ENCODE measurements around the gene ZNF609. TPM values are rescaled to one million over a fixed set of nuclear protein-coding genes. Genes with fewer than 3 reads are reported as not detected.

The ZNF609 gene
- total and polyA plus RNA-seq, 2 of the 13 experiments (the other 11 are each of a cell fraction or from before 2014, with no cell fraction given): 8.9 to 9.9 TPM

DNA sequence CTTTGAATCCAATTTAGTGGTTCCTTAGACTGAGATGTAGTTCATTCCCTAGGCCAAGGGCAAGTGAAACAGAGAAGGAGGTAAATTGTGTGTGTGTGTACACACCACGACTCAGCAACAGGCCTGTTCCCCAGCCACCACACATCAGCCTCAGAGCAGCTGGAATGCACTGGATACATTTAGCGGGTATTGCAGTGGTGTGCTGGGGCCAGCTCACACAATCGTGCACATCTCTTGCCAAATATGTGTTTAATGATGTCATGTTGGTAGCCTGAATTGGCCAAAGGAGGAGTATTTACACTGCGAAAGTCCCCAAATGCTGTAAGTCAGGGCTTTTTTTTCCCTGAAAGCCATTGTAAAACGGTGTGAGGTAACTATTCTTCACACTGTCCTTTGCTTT, 232.8 kb downstream of the ZNF609 start (continued):
- TF ChIP-seq HNRNPL (IDR thresholded peaks at IDR 0.05; ENCODE audit: low read depth, low read length): no peak
- no peak for TF ChIP-seq ZNF274 (CRISPR knock-in tag; IDR thresholded peaks at IDR 0.05)
- TF ChIP-seq ZBTB38 (CRISPR knock-in tag; IDR thresholded peaks at IDR 0.05): 0 out of 2 replicates have a peak, but pooled peaks have one; percentile 48
- no peak for TF ChIP-seq ZNF761 (CRISPR knock-in tag; conservative IDR thresholded peaks at IDR 0.05)
- TF ChIP-seq, protein P1, sequence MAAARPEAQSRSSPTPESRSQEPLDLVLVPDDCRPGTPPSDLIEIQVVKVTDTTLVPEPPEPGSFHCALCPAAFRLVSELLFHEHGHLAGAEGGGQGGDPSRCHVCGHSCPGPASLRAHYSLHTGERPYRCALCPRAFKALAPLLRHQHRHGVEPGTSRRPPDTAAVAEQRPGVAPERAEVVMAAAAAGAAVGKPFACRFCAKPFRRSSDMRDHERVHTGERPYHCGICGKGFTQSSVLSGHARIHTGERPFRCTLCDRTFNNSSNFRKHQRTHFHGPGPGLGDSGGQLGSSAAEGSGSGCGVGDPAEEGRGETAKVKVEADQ (CRISPR knock-in tag; IDR thresholded peaks at IDR 0.05; ENCODE audit: borderline replicate concordance): no peak
- TF ChIP-seq KAT8 (CRISPR knock-in tag; IDR thresholded peaks at IDR 0.05): no peak
- 0 out of 2 replicates have a peak, but pooled peaks have one; percentile 17 for TF ChIP-seq BHLHE40 (IDR thresholded peaks at IDR 0.05; ENCODE audit: low read length)
- peak; percentile 31; the same call in 1 of the 2 replicates for TF ChIP-seq RXRA (CRISPR knock-in tag; IDR thresholded peaks at IDR 0.05)
- TF ChIP-seq JDP2 (CRISPR knock-in tag; IDR thresholded peaks at IDR 0.05; ENCODE audit: borderline replicate concordance): no peak
- no peak for TF ChIP-seq ZNF430 (CRISPR knock-in tag; IDR thresholded peaks at IDR 0.05)
- TF ChIP-seq, protein P2, sequence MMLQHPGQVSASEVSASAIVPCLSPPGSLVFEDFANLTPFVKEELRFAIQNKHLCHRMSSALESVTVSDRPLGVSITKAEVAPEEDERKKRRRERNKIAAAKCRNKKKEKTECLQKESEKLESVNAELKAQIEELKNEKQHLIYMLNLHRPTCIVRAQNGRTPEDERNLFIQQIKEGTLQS (CRISPR knock-in tag; IDR thresholded peaks at IDR 0.05): peak; percentile 58; the same call in 1 of the 2 replicates
- TF ChIP-seq, protein P3, sequence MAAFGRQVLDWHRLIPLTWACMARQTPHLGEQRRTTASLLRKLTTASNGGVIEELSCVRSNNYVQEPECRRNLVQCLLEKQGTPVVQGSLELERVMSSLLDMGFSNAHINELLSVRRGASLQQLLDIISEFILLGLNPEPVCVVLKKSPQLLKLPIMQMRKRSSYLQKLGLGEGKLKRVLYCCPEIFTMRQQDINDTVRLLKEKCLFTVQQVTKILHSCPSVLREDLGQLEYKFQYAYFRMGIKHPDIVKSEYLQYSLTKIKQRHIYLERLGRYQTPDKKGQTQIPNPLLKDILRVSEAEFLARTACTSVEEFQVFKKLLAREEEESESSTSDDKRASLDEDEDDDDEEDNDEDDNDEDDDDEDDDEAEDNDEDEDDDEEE (CRISPR knock-in tag; IDR thresholded peaks at IDR 0.05): no peak
- TF ChIP-seq, protein P4, sequence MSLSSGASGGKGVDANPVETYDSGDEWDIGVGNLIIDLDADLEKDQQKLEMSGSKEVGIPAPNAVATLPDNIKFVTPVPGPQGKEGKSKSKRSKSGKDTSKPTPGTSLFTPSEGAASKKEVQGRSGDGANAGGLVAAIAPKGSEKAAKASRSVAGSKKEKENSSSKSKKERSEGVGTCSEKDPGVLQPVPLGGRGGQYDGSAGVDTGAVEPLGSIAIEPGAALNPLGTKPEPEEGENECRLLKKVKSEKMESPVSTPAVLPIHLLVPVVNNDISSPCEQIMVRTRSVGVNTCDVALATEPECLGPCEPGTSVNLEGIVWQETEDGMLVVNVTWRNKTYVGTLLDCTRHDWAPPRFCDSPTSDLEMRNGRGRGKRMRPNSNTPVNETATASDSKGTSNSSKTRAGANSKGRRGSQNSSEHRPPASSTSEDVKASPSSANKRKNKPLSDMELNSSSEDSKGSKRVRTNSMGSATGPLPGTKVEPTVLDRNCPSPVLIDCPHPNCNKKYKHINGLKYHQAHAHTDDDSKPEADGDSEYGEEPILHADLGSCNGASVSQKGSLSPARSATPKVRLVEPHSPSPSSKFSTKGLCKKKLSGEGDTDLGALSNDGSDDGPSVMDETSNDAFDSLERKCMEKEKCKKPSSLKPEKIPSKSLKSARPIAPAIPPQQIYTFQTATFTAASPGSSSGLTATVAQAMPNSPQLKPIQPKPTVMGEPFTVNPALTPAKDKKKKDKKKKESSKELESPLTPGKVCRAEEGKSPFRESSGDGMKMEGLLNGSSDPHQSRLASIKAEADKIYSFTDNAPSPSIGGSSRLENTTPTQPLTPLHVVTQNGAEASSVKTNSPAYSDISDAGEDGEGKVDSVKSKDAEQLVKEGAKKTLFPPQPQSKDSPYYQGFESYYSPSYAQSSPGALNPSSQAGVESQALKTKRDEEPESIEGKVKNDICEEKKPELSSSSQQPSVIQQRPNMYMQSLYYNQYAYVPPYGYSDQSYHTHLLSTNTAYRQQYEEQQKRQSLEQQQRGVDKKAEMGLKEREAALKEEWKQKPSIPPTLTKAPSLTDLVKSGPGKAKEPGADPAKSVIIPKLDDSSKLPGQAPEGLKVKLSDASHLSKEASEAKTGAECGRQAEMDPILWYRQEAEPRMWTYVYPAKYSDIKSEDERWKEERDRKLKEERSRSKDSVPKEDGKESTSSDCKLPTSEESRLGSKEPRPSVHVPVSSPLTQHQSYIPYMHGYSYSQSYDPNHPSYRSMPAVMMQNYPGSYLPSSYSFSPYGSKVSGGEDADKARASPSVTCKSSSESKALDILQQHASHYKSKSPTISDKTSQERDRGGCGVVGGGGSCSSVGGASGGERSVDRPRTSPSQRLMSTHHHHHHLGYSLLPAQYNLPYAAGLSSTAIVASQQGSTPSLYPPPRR (CRISPR knock-in tag; IDR thresholded peaks at IDR 0.05; ENCODE audit: borderline replicate concordance): no peak
- no peak for TF ChIP-seq ISX (CRISPR knock-in tag; conservative IDR thresholded peaks at IDR 0.05)
- TF ChIP-seq, protein P5, sequence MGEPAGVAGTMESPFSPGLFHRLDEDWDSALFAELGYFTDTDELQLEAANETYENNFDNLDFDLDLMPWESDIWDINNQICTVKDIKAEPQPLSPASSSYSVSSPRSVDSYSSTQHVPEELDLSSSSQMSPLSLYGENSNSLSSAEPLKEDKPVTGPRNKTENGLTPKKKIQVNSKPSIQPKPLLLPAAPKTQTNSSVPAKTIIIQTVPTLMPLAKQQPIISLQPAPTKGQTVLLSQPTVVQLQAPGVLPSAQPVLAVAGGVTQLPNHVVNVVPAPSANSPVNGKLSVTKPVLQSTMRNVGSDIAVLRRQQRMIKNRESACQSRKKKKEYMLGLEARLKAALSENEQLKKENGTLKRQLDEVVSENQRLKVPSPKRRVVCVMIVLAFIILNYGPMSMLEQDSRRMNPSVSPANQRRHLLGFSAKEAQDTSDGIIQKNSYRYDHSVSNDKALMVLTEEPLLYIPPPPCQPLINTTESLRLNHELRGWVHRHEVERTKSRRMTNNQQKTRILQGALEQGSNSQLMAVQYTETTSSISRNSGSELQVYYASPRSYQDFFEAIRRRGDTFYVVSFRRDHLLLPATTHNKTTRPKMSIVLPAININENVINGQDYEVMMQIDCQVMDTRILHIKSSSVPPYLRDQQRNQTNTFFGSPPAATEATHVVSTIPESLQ (CRISPR knock-in tag; conservative IDR thresholded peaks at IDR 0.05): no peak
- no peak for TF ChIP-seq SKI (IDR thresholded peaks at IDR 0.05; ENCODE audit: partially characterized antibody)
- TF ChIP-seq, protein P6, sequence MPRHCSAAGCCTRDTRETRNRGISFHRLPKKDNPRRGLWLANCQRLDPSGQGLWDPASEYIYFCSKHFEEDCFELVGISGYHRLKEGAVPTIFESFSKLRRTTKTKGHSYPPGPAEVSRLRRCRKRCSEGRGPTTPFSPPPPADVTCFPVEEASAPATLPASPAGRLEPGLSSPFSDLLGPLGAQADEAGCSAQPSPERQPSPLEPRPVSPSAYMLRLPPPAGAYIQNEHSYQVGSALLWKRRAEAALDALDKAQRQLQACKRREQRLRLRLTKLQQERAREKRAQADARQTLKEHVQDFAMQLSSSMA (CRISPR knock-in tag; IDR thresholded peaks at IDR 0.05): no peak
- no peak for TF ChIP-seq KLF9 (CRISPR knock-in tag; IDR thresholded peaks at IDR 0.05; ENCODE audit: low read depth)
